ENCODE measurements around the gene DIAPH2.
"Not testable (repeated sequence)": the region's sequence is repeated elsewhere in the genome, so short reads cannot be mapped to it uniquely, and the experiment has no call there.

Gene DIAPH2

GRCh38 chrX:96841325-96841724 is 156.7 kb downstream of the DIAPH2 start (continued):
- TF ChIP-seq ZNF138 (tag by site-specific recombination; IDR thresholded peaks at IDR 0.05; ENCODE audit: borderline replicate concordance) (no peak), ZNF670 (tag by site-specific recombination; IDR thresholded peaks at IDR 0.05; ENCODE audit: low read depth) (no peak)

GRCh38 chrX:96841866-96842265 is 157.2 kb downstream of the DIAPH2 start:
- H3K36me3 ChIP-seq (ENCODE audit: control insufficient read depth in 2 of 2, insufficient read depth in 1 of 2, low read length in 2 of 2); H3K4me3 ChIP-seq (ENCODE audit: low read depth, low read length); H3K4me1 ChIP-seq (ENCODE audit: control insufficient read depth, insufficient read depth, low read length); H3K27ac ChIP-seq (ENCODE audit: extremely low read depth, low read depth, low read length); POLR2A ChIA-PET; CTCF ChIA-PET; H3K9me3 ChIP-seq (ENCODE audit: control insufficient read depth, insufficient read depth, low read depth, low read length): not testable (repeated sequence)

GRCh38 chrX:96843566-96843965 is 158.9 kb downstream of the DIAPH2 start:
- Histone ChIP-seq H3K36me3 (ENCODE audit: control insufficient read depth in 2 of 2, insufficient read depth in 1 of 2, low read length in 2 of 2) (no peaks in the 10 kb centered on the region), H3K4me1 (ENCODE audit: control insufficient read depth, insufficient read depth, low read length) (no peaks in the 10 kb centered on the region), H3K4me3 (ENCODE audit: low read depth, low read length) (no peak overlapping the region), H3K9me3 (ENCODE audit: control insufficient read depth, insufficient read depth, low read depth, low read length) (no peaks in the 10 kb centered on the region), H3K27ac (ENCODE audit: extremely low read depth, low read depth, low read length) (no peak overlapping the region)
- TF ChIP-seq ZSCAN23 (tag by site-specific recombination; IDR thresholded peaks at IDR 0.05), result no peak
- TF ChIP-seq ZBTB6 (tag by site-specific recombination; IDR thresholded peaks at IDR 0.05), result no peak
- TF ChIP-seq ZNF175 (tag by site-specific recombination; IDR thresholded peaks at IDR 0.05), result no peak
- TF ChIP-seq ZNF404 (tag by site-specific recombination; IDR thresholded peaks at IDR 0.05), result no peak
- no peak for TF ChIP-seq ZNF335 (tag by site-specific recombination; conservative IDR thresholded peaks at IDR 0.05)
- TF ChIP-seq ZNF639 (tag by site-specific recombination; IDR thresholded peaks at IDR 0.05), result no peak
- no peak for TF ChIP-seq ZNF571 (tag by site-specific recombination; IDR thresholded peaks at IDR 0.05)
- TF ChIP-seq ZNF560 (tag by site-specific recombination; IDR thresholded peaks at IDR 0.05; ENCODE audit: borderline replicate concordance), result no peak
- TF ChIP-seq ZNF513 (tag by site-specific recombination; IDR thresholded peaks at IDR 0.05), result no peak
- TF ChIP-seq ZFHX2 (tag by site-specific recombination; conservative IDR thresholded peaks at IDR 0.05), result no peak
- no peak for TF ChIP-seq ZNF623 (tag by site-specific recombination; IDR thresholded peaks at IDR 0.05)
- no peak for TF ChIP-seq ZNF138 (tag by site-specific recombination; IDR thresholded peaks at IDR 0.05; ENCODE audit: borderline replicate concordance)
- TF ChIP-seq GLIS2 (tag by site-specific recombination; IDR thresholded peaks at IDR 0.05), result no peak
- TF ChIP-seq ZNF529 (tag by site-specific recombination; IDR thresholded peaks at IDR 0.05; ENCODE audit: insufficient replicate concordance), result no peak
- no peak for TF ChIP-seq ZNF768 (tag by site-specific recombination; IDR thresholded peaks at IDR 0.05)
- no peak for TF ChIP-seq INSM2 (tag by site-specific recombination; IDR thresholded peaks at IDR 0.05)
- CTCF ChIA-PET, result interaction anchor here (0.6 to 0.9 kb wide), 2 partner anchors 13 to 73 kb away, joined by 4 to 6 read pairs; no protein-coding TSS in a partner anchor
- POLR2A ChIA-PET, result no interaction called here

All from HEK293 (cell line).